NCI-H2196 (cell line): Measurements from ENCODE around the gene FBXO47.

Source experiments
- DNase-seq: peaks from one replicate; lab custom pipeline; 2025; ENCODE audit not compliant: unreplicated experiment; lab: John Stamatoyannopoulos, UW

Gene FBXO47

GRCh38 chr17:38967290-38967738 lies at the start of gene FBXO47:
Gene FBXO47, minus strand, starts transcription at chr17:38967403. Its CDS starts 4,378 bp downstream, at chr17:38963025.
- DNase-seq: no peak

GRCh38 chr17:39016193-39017153 lies 49.3 kb upstream of the FBXO47 start:
- no peak for DNase-seq

DNA sequence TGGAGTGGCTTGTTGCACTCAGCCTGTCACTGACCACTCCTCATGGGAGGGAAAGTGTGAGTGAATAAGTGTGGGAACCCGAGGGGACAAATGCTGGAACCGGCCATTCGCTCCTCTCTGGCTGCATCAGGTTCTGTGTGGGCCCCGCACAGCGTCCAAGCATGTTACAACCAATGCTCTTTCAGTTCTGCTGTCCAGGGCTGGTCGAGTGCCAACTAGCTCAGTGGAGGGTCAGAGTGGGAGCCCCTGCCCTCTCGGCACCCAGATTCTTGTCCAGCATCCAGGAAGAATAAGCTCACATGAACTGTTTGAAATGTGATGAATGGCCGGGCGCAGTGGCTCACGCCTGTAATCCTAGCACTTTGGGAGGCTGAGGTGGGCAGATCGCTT lies 48.3 kb upstream of the FBXO47 start:
- no peak for DNase-seq

DNA sequence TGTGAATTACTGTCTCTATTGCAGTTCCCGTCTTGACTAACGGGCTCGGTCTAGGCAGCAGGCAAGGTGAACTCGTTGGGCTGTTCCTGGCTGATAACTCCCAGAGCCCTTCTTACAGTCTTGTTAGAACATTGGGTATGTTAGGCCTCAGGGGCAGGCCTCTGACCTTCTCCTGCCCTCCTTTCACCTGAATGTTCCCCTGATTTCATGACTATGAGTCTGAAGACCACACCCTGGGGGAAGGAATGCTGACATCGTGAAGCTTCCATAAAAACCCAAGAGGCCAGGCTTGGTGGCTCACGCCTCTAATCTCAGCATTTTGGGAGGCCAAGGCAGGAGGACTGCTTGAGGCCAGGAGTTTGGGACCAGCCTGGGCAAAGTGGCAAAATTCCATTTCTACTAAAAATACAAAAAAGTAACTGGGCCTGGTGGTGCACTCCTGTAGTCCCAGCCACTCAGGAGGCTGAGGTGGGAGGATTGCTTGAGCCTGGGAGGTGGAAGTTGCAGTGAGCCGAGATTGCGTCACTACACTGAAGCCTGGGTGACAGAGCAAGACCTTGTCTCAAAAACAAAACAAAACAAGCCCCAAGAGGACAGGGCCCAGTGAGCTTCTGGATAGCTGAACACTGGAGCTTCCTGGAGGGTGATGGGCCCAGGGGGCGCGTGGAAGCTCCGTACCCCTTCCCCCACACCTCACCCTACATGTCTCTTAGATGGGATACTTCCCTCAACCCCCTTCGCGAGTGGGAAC lies 47.8 kb upstream of the FBXO47 start:
- DNase-seq: no peak

- no peak for DNase-seq
These were observed 47.0 kb upstream of the FBXO47 start for GRCh38 chr17:39014044-39014794.

GRCh38 chr17:39012725-39013124 lies 45.5 kb upstream of the FBXO47 start:
- DNase-seq: no peak

GRCh38 chr17:39011907-39012468 lies 44.8 kb upstream of the FBXO47 start:
- DNase-seq: no peak

DNA sequence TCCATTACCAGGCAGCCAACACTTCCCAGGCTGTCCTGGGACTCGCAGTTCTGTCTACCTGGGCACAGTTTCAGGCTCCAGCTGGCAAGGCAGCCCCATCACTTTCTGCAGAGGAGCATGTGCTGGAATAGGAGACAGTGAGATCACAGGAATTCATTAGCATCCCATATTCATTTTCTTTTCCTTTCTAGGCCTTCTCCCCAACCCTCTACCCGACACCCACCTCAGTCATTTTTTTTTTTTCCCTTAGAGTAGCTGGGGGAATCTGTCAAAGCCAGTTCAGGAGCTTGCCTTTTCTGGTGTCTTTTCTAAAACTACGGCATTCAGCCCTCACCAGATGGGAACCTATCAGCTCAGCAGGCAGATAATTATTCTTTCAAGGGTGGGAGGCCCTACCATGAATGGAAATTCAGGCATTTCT lies 42.4 kb upstream of the FBXO47 start:
- no peak for DNase-seq

- no peak for DNase-seq
These were observed 41.4 kb upstream of the FBXO47 start for GRCh38 chr17:39008633-39009032.

DNA sequence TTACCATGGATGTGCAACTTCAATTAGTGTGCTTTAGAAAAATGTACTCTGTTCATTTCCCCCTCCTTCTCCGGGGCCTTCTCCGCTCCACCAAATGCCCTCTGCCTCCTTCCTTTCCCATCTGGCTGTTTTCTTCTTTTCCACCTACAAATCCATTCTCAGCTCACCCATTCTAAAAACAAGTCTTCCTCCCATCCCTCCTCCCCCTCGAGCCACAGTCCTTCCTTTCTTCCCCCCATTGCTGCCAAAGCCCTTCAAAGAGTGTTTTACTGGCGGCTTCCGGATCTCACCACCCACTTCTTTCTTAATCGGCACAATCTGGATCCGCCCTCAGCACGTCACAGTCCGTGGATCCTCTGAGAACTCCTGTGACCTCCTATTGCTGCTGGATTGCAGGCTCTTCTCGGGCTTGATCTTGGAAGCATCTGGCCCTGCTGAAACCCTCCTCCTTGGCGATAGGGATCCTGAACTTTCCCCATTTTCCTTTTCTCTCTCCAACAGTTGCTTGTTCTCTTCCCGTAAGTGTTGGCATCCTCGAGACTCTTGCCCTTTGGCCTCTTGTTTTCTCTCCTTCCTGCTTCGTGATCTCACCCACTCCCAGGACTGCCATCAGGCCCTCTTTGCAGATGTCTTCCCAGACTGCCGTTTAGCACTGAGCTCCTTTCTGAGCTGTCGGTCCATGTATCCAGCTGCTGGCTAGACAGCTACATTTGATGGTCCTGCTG lies 36.0 kb upstream of the FBXO47 start:
- DNase-seq: no peak

DNA sequence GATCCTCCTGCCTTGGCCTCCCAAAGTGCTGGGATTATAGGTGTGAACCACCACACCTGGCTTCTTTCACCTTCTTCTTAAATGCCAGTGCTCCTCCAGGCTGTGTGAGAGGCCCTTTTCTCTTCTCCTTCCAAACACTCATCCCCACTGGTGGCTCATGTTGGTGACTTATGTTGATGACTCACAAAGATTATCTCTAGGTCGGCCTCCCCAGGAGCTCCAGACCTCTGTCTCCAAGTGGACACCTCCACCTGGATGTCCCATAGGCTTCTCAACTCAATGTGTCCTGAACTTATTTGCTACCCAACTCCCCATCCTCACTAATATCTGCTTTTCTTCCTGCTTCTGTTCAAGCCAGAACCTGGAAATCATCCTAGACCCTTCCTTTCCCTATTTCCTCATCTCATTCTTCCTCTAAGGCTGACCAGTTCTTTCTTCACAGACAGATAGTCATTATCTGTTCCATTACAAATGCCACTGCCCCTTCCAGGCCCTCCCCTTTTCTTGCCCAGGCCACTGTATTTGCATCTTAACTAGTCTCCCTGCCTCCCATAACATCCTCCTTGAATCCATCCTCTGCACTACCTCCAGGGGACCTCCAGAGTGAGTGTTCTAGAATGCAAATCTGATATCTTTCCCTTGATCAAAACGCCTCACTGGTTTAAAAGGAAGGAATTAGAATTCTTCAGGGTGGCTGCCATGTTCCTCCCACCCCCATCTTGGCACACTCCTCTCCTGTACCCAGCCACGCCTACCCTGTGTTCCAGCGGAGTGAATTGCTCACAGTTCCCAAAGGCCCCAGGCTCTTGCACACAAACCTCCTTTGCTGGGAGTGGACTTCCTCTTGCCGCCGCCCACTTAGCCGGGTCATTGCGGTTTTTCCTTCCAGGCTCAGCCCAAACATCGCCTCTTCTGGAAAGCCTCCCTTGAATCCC lies 34.8 kb upstream of the FBXO47 start:
- no peak for DNase-seq

DNA sequence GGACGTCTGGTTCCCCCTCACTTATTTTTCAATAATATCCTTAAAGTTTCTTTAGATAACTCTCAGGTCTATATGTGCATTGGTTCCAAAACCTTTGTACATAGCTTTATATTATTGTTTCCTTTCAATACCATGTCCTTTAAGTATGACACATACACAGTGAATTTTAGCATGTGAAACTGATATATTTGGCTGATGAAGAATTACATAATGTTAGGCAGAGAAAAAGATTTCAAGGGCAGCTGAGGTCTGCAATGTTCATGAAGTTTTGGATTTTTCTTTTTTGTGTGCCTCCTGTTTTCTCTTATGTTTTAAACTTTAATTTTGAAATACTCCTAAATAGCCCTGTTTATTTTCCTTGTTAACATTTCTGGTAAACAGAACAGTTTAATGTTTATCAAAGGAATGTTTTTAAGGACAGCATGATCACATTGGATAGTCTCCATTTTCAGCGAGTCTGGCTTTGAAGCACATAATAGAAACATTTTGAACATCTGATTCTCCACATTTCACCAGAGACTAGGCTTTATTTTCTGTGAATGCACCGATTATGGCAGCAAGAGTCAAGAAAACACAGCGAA lies 32.9 kb upstream of the FBXO47 start:
- DNase-seq: no peak

GRCh38 chr17:38996660-38997337 lies 29.6 kb upstream of the FBXO47 start:
- no peak for DNase-seq

DNA sequence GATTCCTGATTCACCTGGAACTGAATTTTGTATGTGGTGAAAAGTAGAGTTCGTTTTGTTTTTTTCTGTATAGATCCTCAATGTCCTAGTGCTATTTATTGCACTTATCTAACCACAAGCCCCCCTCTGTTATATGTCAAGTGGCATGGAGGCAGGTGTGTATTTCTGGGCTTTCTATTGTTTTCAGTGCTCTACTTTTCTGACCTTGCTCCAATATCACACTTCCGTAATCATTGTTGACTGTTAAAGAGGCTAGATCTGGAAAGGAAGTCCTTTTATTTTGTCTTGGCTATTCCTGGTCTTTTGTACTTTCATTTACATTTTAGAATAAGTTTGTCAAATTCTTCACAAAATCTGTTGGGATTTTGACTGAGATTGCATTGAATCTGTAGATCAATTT lies 26.8 kb upstream of the FBXO47 start:
- no peak for DNase-seq

DNA sequence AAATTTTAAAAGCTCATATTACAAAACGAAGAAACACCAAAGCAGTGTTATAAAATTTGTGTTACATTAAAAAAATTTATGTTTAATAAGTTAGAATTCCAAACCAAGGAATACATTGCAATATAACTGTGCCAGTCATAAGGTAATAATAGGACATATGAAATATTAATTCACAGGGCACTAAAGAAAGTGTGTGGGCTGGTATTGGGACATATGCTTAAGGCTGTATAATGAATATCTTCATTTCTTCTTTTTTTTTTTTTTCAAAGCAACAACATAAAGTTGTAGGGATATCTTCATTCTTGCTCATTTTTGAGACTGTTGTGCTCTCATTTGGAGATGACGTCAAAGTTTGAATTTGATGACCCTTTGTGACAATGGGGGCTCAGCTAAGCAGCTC lies 17.5 kb upstream of the FBXO47 start:
- DNase-seq: no peak

- peak; percentile 58 for DNase-seq
These were observed 15.9 kb upstream of the FBXO47 start for GRCh38 chr17:38982858-38983746.

- DNase-seq: no peak
These were observed 14.4 kb upstream of the FBXO47 start for GRCh38 chr17:38981636-38982035.
